ENCODE results near the gene SH2D6.

DNA sequence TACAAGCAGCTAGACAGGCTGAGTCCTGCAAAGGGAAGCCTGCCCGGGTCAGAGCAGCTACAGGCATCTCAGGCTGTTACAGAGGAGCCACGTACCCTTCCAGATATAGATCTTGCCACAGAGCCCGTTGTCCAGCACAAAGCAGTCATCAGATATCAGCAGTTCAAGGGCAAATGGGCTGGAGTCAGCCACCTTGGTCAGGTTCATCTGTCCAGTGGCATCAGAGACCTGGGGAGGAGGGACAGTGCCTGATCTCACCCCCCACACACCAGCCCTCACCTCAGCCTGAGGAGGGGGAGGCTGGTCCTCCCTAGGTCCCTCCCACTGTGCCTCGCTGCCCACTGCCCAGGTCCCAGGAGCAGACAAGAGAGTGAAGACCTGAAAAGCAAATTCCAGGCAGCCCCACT is 20.6 kb upstream of the SH2D6 start:
- TF ChIP-seq, protein P1, sequence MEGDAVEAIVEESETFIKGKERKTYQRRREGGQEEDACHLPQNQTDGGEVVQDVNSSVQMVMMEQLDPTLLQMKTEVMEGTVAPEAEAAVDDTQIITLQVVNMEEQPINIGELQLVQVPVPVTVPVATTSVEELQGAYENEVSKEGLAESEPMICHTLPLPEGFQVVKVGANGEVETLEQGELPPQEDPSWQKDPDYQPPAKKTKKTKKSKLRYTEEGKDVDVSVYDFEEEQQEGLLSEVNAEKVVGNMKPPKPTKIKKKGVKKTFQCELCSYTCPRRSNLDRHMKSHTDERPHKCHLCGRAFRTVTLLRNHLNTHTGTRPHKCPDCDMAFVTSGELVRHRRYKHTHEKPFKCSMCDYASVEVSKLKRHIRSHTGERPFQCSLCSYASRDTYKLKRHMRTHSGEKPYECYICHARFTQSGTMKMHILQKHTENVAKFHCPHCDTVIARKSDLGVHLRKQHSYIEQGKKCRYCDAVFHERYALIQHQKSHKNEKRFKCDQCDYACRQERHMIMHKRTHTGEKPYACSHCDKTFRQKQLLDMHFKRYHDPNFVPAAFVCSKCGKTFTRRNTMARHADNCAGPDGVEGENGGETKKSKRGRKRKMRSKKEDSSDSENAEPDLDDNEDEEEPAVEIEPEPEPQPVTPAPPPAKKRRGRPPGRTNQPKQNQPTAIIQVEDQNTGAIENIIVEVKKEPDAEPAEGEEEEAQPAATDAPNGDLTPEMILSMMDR (IDR thresholded peaks at IDR 0.05; ENCODE audit: poor library complexity): no peak
- TF ChIP-seq EZH2 (IDR thresholded peaks at IDR 0.05; ENCODE audit: borderline replicate concordance) (no peak), EZH2phosphoT487 (IDR thresholded peaks at IDR 0.05; ENCODE audit: low read depth, severe bottlenecking, unreplicated experiment) (no peak)
